ENCODE results near the gene MTFP1.

The MTFP1 gene

GRCh38 chr22:30422481-30423300 lies 2.9 kb upstream of the MTFP1 start:
- Histone ChIP-seq H3K4me3 (ENCODE audit: low read depth, low read length) (peak overlapping the region; percentile 90), H3K36me3 (peaks cover 37% of the 10 kb centered on the region), H3K27ac (peak overlapping the region; percentile 91), H3K9me3 (ENCODE audit: severe bottlenecking) (no peaks in the 10 kb centered on the region), H3K27me3 (ENCODE audit: insufficient read depth, low read depth, severe bottlenecking) (no peaks in the 10 kb centered on the region)
- DNase-seq: peak; percentile 24
- no peak for TF ChIP-seq CTCF (IDR thresholded peaks at IDR 0.05; ENCODE audit: low read depth, low read length)

- H3K4me3 ChIP-seq (ENCODE audit: low read depth, low read length): peak overlapping the region; percentile 90
- no peak for DNase-seq
These were observed 2.1 kb upstream of the MTFP1 start for GRCh38 chr22:30423301-30423958.

GRCh38 chr22:30423959-30424533 lies 1.5 kb upstream of the MTFP1 start:
- H3K36me3 ChIP-seq: peaks cover 28% of the 10 kb centered on the region

More at GRCh38 chr22:30423301-30423958, 2.1 kb upstream of the MTFP1 start:
- Histone ChIP-seq H3K36me3 (peaks cover 31% of the 10 kb centered on the region), H3K27me3 (ENCODE audit: insufficient read depth, low read depth, severe bottlenecking) (no peaks in the 10 kb centered on the region), H3K27ac (peak overlapping the region; percentile 91), H3K9me3 (ENCODE audit: severe bottlenecking) (no peaks in the 10 kb centered on the region)
- TF ChIP-seq CTCF (IDR thresholded peaks at IDR 0.05; ENCODE audit: low read depth, low read length): no peak

GRCh38 chr22:30424534-30425326 lies 838 bp upstream of the MTFP1 start:
- peak overlapping the region; percentile 90 for H3K4me3 ChIP-seq (ENCODE audit: low read depth, low read length)
- peak; percentile 41 for TF ChIP-seq CTCF (IDR thresholded peaks at IDR 0.05; ENCODE audit: low read depth, low read length)
- H3K9me3 ChIP-seq (ENCODE audit: severe bottlenecking): no peaks in the 10 kb centered on the region
- H3K27me3 ChIP-seq (ENCODE audit: insufficient read depth, low read depth, severe bottlenecking): no peaks in the 10 kb centered on the region
- peak; percentile 79 for DNase-seq
- peaks cover 23% of the 10 kb centered on the region for H3K36me3 ChIP-seq
- peak overlapping the region; percentile 78 for H3K27ac ChIP-seq

More at GRCh38 chr22:30423959-30424533, 1.5 kb upstream of the MTFP1 start:
- no peak for TF ChIP-seq CTCF (IDR thresholded peaks at IDR 0.05; ENCODE audit: low read depth, low read length)
- H3K9me3 ChIP-seq (ENCODE audit: severe bottlenecking): no peaks in the 10 kb centered on the region
- DNase-seq: peak; percentile 99
- H3K27ac ChIP-seq: peak overlapping the region; percentile 91
- no peaks in the 10 kb centered on the region for H3K27me3 ChIP-seq (ENCODE audit: insufficient read depth, low read depth, severe bottlenecking)
- H3K4me3 ChIP-seq (ENCODE audit: low read depth, low read length): peak overlapping the region; percentile 90

- Histone ChIP-seq H3K27me3 (ENCODE audit: insufficient read depth, low read depth, severe bottlenecking) (no peaks in the 10 kb centered on the region), H3K4me3 (ENCODE audit: low read depth, low read length) (peak overlapping the region; percentile 90), H3K36me3 (peaks cover 20% of the 10 kb centered on the region), H3K27ac (peak overlapping the region; percentile 78), H3K9me3 (ENCODE audit: severe bottlenecking) (no peaks in the 10 kb centered on the region)
- DNase-seq: no peak
- TF ChIP-seq CTCF (IDR thresholded peaks at IDR 0.05; ENCODE audit: low read depth, low read length): no peak
These were observed 297 bp upstream of the MTFP1 start for GRCh38 chr22:30425327-30425615.

All from WERI-Rb-1 (cell line).